ENCODE data around the gene POU6F2. TPM values are rescaled to one million over a fixed set of nuclear protein-coding genes. Genes with fewer than 3 reads are reported as not detected.

The POU6F2 gene
- total RNA-seq, 6 experiments from 2014 or later = 0.12 to 2.1 (median 0.64) TPM; not detected in 2

- TF ChIP-seq POLR2A (IDR thresholded peaks at IDR 0.05) (no peak), CTCF (IDR thresholded peaks at IDR 0.05) (no peak)
- Histone ChIP-seq H3K27ac (no peak overlapping the region), H3K36me3 (no peaks in the 10 kb centered on the region), H3K4me3 (no peak overlapping the region), H3K9me3 (no peaks in the 10 kb centered on the region), H3K4me1 (no peaks in the 10 kb centered on the region), H3K27me3 (no peaks in the 10 kb centered on the region)
- no peak for DNase-seq
- no peak for ATAC-seq
- WGBS (ENCODE audit: insufficient coverage, low coverage, low lambda C conversion rate, missing lambda C conversion rate) = 87% methylated on average over 2 of the region's 2 CpGs
- intact Hi-C loops (cut with DNase I) = no loop called here
Measured at GRCh38 chr7:39100270-39100669, 122.6 kb downstream of the POU6F2 start.

GRCh38 chr7:39102234-39102633 lies 124.5 kb downstream of the POU6F2 start:
- H3K27me3 ChIP-seq = no peaks in the 10 kb centered on the region
- no peak overlapping the region for H3K4me3 ChIP-seq
- TF ChIP-seq POLR2A (IDR thresholded peaks at IDR 0.05) (no peak), CTCF (IDR thresholded peaks at IDR 0.05) (no peak)
- intact Hi-C loops (cut with DNase I) = no loop called here
- H3K36me3 ChIP-seq = no peaks in the 10 kb centered on the region
- H3K27ac ChIP-seq = no peak overlapping the region
- ATAC-seq (no peak), DNase-seq (no peak)
- H3K9me3 ChIP-seq = no peaks in the 10 kb centered on the region
- no peaks in the 10 kb centered on the region for H3K4me1 ChIP-seq
- WGBS (ENCODE audit: insufficient coverage, low coverage, low lambda C conversion rate, missing lambda C conversion rate) = 44% methylated on average over 2 of the region's 2 CpGs

GRCh38 chr7:39105720-39106119 lies 128.0 kb downstream of the POU6F2 start:
- Histone ChIP-seq H3K27ac (no peak overlapping the region), H3K27me3 (no peaks in the 10 kb centered on the region), H3K36me3 (no peaks in the 10 kb centered on the region), H3K4me1 (no peaks in the 10 kb centered on the region), H3K4me3 (no peak overlapping the region), H3K9me3 (no peaks in the 10 kb centered on the region)
- intact Hi-C loops (cut with DNase I) = no loop called here
- TF ChIP-seq CTCF (IDR thresholded peaks at IDR 0.05) (no peak), POLR2A (IDR thresholded peaks at IDR 0.05) (no peak)
- WGBS (ENCODE audit: insufficient coverage, low coverage, low lambda C conversion rate, missing lambda C conversion rate) = 33% methylated on average over 1 of the region's 1 CpG
- ATAC-seq (no peak), DNase-seq (no peak)

GRCh38 chr7:39125846-39126245 lies 148.1 kb downstream of the POU6F2 start:
- TF ChIP-seq CTCF (IDR thresholded peaks at IDR 0.05) = no peak
- Histone ChIP-seq H3K4me3 (no peak overlapping the region), H3K36me3 (no peaks in the 10 kb centered on the region), H3K27me3 (no peaks in the 10 kb centered on the region), H3K4me1 (no peaks in the 10 kb centered on the region), H3K27ac (no peak overlapping the region), H3K9me3 (no peaks in the 10 kb centered on the region)
- intact Hi-C loops (cut with DNase I) = no loop called here
- WGBS (ENCODE audit: insufficient coverage, low coverage, low lambda C conversion rate, missing lambda C conversion rate) = 60% methylated on average over 3 of the region's 3 CpGs
- DNase-seq (no peak), ATAC-seq (no peak)

GRCh38 chr7:39127058-39127457 lies 149.3 kb downstream of the POU6F2 start:
- Histone ChIP-seq H3K9me3 (no peaks in the 10 kb centered on the region), H3K4me3 (no peak overlapping the region), H3K27me3 (no peaks in the 10 kb centered on the region), H3K4me1 (no peaks in the 10 kb centered on the region), H3K36me3 (no peaks in the 10 kb centered on the region), H3K27ac (no peak overlapping the region)
- no peak for DNase-seq
- no peak for ATAC-seq
- intact Hi-C loops (cut with DNase I) = no loop called here
- WGBS (ENCODE audit: insufficient coverage, low coverage, low lambda C conversion rate, missing lambda C conversion rate) = 36% methylated on average over 3 of the region's 3 CpGs
- TF ChIP-seq CTCF (IDR thresholded peaks at IDR 0.05) (no peak), POLR2A (IDR thresholded peaks at IDR 0.05) (no peak)

Data from right lobe of liver (tissue), 6 donors.